IPS-18a (cell line): ENCODE measurements around the gene NEURL3.
"Not testable (repeated sequence)": the region's sequence is repeated elsewhere in the genome, so short reads cannot be mapped to it uniquely, and the experiment has no call there.

ENCODE experiments used
- H3K27ac ChIP-seq: one replicate; pipeline ENCODE4 v1.5.1; 2013; ENCODE audit warnings: low read length
- H3K27me3 ChIP-seq: one replicate; pipeline ENCODE4 v1.6.1; 2013; ENCODE audit warnings: mild to moderate bottlenecking, low read length; ENCODE audit not compliant: control insufficient read depth, insufficient read depth
- H3K36me3 ChIP-seq: one replicate; pipeline ENCODE4 v1.6.1; 2013; ENCODE audit warnings: low read depth, low read length; ENCODE audit not compliant: control insufficient read depth
- H3K4me1 ChIP-seq: one replicate; pipeline ENCODE4 v1.6.1; 2013; ENCODE audit warnings: low read depth, low read length; ENCODE audit not compliant: control insufficient read depth
- H3K4me3 ChIP-seq: one replicate; pipeline ENCODE4 v1.5.1; 2013; ENCODE audit warnings: low read length
- H3K9ac ChIP-seq: one replicate; pipeline ENCODE4 v1.6.1; 2013; ENCODE audit warnings: mild to moderate bottlenecking, low read length, moderate library complexity
- H3K9me3 ChIP-seq: one replicate; pipeline ENCODE4 v1.6.1; 2013; ENCODE audit warnings: low read depth, low read length; ENCODE audit not compliant: control insufficient read depth

NEURL3 gene

DNA sequence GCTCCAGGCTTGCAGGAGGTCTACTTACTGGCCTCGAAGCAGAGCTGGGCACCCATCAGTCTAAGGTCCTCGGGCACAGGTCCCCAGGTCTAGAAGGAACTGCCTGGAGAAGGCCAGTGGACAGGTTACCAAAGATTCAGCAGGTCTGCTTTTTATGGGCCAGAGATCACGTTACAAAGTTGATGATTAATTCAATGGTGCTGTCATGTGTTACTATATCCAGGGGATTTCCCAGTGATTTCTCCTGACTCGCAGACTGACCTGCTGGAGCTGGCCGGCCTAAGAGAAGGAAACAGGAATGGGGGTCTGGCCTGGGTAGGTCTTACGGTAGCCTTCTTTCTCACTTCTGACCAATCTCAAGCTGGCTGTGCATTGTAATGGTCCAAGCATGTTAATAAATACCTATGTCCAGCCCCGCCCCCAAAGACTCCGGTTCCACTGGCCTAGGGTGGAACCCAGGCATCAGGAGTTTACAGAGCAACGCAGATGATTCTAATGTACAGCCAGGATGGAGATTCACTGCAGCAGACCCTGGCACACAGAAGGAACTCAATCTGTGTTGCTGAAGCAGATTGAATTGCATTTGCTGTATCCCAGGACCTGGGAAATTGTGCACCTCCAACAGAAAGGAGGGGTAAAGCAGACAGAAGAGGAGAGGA lies at the start of gene NEURL3:
Gene NEURL3 (minus strand): TSS at position 127 of the 659 bp plus-strand sequence. CDS start 71 bp downstream, at position 56.
- H3K9me3 ChIP-seq: no peaks in the 10 kb centered on the region
- no peak within 1 kb of the TSS for H3K27ac ChIP-seq
- no peak within 1 kb of the TSS for H3K4me3 ChIP-seq
- H3K36me3 ChIP-seq: no peaks in the 10 kb centered on the region
- no peaks in the 10 kb centered on the region for H3K4me1 ChIP-seq
- H3K27me3 ChIP-seq: peaks cover 12% of the 10 kb centered on the region
- no peak within 1 kb of the TSS for H3K9ac ChIP-seq

DNA sequence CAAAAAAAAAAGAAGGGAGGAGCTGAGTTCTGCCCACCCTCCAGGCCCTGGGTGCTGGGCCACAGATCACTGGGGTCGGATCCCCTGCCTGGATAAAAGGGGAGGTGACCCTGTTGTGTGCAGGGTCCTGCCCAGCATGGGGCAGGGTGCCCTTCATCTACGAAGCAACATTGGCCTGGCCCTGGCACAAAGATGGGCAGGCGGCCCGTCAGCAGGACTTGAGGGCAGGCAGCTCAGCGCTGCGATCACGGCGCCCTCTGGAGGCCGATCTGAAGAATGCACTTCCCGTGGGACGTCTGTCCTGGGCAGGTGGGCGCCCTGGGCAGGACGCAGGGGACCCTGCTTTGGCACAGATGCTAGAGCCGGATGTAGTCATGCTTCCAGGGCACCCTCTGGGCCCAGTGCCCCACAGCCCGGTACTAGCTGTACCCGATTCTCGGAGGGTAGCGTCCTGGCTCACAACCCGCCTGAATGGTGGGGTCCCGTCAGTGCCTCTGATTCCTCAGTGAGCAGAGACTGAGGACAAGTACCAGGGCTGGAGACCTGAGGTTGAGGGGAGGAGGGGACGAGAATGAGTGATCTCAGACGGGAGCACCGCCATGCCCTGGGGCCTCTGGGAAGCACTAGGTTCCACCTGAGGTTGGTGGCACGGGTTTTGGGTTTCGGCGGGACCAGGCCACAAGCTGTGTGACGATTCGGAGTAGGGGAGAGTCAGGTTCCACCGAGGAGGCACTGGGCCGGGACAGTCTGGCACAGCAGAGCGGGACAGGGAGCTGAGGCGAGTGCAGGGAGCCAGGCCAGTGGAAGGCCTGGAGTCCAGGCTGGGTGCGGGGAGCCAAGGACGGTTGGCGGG lies 49.4 kb upstream of the NEURL3 start:
- Histone ChIP-seq H3K27ac (no peak overlapping the region), H3K9ac (no peak overlapping the region)

DNA sequence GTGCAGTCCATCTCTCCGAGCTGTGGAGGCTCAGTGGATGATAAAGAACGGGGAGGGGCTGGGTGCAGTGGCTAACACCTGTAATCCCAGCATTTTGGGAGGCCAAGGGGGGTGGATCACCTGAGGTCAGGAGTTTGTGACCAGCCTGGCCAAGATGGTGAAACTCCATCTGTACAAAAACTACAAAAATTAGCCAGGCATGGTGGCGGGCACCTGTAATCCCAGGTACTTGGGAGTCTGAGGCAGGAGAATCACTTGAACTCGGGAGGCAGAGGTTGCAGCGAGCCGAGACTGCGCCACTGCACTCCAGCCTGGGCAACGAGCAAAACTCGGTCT lies 48.8 kb upstream of the NEURL3 start:
- H3K9ac ChIP-seq, H3K27ac ChIP-seq, H3K36me3 ChIP-seq, H3K4me1 ChIP-seq, H3K27me3 ChIP-seq, H3K9me3 ChIP-seq, H3K4me3 ChIP-seq: not testable (repeated sequence)

More for the DNA sequence above, 49.4 kb upstream of the NEURL3 start:
- H3K4me1 ChIP-seq: no peaks in the 10 kb centered on the region
- H3K36me3 ChIP-seq: no peaks in the 10 kb centered on the region
- no peak overlapping the region for H3K4me3 ChIP-seq
- H3K27me3 ChIP-seq: no peaks in the 10 kb centered on the region
- H3K9me3 ChIP-seq: no peaks in the 10 kb centered on the region

GRCh38 chr2:96553176-96553956 lies 48.2 kb upstream of the NEURL3 start:
- H3K9ac ChIP-seq: no peak overlapping the region
- H3K36me3 ChIP-seq: no peaks in the 10 kb centered on the region
- H3K4me3 ChIP-seq: no peak overlapping the region
- no peak overlapping the region for H3K27ac ChIP-seq
- H3K9me3 ChIP-seq: no peaks in the 10 kb centered on the region
- H3K4me1 ChIP-seq: no peaks in the 10 kb centered on the region
- H3K27me3 ChIP-seq: no peaks in the 10 kb centered on the region

DNA sequence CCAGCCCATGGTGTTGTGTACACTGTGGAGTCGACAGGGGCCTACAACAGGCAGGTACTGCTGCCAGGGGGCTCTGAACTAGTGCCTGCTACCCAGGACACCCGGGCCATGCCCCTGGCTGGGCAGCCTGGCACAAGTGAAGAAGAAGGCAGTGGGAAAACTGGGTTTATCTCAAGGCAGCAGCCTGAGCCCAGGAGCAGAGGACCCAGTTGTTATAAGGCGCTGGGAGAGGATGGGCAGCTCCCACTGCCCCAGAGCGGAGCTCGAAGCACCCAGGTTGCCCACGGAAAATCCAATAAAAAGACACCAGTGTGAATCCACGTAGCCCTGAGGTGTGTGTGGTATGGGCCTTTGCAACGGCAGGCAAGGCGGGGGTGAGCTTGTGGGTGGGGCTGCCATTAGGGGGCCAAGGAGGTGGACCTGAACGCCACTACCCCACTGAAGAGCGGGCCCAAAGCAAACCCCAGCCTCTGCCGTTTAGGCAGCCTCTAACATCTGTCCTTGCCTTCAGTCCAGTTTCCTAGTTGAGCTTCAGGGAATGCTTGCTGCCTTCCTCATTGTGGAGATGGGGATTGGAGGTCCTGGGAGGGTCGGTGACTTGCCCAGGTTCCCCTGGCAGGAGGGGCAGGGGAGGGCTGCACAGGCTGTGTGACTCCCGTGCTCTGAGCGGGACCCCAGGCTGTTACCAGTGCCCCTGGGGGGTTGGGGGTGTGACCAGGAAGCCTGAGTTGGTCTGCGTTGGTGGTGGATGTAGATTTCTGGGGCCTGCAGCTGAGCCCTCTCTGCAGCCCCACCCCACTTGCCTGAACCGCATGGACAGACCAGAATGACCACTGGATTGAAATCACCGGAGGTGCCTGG lies 47.4 kb upstream of the NEURL3 start:
- Histone ChIP-seq H3K36me3 (no peaks in the 10 kb centered on the region), H3K9ac (no peak overlapping the region), H3K4me3 (no peak overlapping the region), H3K27ac (no peak overlapping the region), H3K4me1 (peaks cover 5% of the 10 kb centered on the region), H3K27me3 (no peaks in the 10 kb centered on the region), H3K9me3 (no peaks in the 10 kb centered on the region)

GRCh38 chr2:96551605-96552314 lies 46.6 kb upstream of the NEURL3 start:
- no peaks in the 10 kb centered on the region for H3K36me3 ChIP-seq
- H3K9me3 ChIP-seq: no peaks in the 10 kb centered on the region
- H3K9ac ChIP-seq: no peak overlapping the region
- H3K27ac ChIP-seq: no peak overlapping the region
- peaks cover 7% of the 10 kb centered on the region for H3K4me1 ChIP-seq
- no peak overlapping the region for H3K4me3 ChIP-seq
- no peaks in the 10 kb centered on the region for H3K27me3 ChIP-seq

DNA sequence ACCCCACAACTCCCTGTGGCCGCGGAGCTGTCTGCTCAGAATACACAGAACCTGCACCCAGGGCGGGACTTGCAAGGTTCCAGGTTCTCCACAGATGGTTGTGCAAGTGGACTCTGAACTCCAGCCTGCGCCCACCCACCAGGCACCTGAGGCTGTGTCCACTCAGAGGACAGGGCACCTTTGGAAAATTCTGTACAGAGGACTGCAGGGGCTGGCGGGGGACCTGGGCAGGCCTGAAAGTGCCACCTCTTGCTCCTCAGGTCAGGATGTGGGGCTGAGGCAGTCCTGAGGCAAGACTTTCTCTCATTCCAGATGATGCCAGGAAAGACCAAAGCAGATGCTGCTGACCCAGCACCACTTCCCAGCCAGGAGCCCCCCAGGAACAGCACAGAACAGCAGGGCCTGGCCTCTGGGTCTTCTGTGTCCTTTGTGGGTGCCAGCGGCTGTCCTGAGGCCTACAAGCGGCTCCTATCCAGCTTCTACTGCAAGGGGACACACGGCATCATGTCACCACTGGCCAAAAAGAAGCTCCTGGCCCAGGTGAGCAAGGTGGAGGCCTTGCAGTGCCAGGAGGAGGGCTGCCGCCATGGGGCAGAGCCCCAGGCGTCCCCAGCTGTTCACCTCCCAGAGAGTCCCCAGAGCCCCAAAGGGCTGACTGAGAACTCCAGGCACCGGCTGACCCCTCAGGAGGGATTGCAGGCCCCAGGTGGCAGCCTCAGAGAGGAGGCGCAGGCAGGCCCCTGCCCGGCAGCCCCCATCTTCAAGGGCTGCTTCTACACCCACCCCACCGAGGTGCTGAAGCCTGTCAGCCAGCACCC lies 45.8 kb upstream of the NEURL3 start:
- Histone ChIP-seq H3K4me3 (no peak overlapping the region), H3K9ac (no peak overlapping the region), H3K36me3 (no peaks in the 10 kb centered on the region), H3K9me3 (no peaks in the 10 kb centered on the region), H3K4me1 (peaks cover 7% of the 10 kb centered on the region), H3K27ac (no peak overlapping the region), H3K27me3 (no peaks in the 10 kb centered on the region)

DNA sequence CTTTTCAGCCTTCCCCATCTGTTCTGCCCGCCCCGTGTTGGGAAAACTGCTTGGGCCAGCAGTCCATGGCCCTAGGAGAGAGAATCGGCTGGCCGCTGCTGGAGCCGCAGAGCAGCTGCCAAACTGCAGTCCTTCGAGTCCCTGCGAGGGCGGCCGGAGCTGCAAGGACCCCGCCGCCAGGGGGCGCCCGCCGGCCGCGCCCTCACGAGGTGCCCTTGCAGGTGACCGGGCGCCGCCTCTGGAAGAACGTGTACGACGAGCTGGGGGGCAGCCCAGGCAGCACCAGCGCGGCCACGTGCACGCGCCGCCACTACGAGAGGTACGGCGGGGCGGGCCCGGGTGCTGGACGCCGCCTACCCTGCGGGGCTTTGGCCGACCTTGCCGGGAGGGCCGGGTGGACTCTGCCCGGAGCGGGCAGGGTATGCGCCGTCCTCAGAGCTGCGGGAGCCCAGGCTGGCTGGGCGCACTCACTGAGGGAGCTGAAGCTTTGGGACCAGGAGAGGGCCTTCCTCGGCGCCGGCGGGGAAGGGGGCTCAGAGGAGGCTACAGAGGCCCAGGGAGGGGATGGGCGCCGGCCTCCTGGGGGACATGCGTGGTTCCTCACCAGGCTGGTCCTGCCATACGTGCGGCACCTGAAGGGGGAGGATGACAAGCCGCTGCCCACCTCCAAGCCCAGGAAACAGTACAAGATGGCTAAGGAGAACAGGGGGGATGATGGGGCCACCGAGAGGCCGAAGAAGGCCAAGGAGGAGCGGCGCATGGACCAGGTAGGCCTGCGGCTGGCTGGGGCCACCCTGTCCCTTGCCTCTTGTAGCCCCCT lies 45.0 kb upstream of the NEURL3 start:
- peaks cover 7% of the 10 kb centered on the region for H3K4me1 ChIP-seq
- H3K9ac ChIP-seq: no peak overlapping the region
- no peak overlapping the region for H3K4me3 ChIP-seq
- H3K27ac ChIP-seq: no peak overlapping the region
- no peaks in the 10 kb centered on the region for H3K27me3 ChIP-seq
- H3K9me3 ChIP-seq: no peaks in the 10 kb centered on the region
- no peaks in the 10 kb centered on the region for H3K36me3 ChIP-seq

DNA sequence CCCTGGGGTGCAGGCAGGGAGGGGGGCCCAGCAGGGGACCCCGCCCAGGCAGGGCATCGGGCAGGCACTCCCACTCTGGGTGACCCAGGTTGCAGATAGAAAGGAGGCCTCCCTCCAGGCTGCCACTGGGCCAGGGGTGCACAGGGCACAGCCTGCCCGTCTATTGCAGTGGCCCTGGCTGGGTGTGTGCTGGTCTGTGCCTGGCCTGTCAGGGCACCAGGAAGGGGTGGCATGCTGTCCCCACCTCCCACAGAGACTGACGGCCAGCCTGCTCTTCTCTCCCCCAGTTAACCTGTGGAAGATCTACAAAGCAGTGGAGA lies 44.3 kb upstream of the NEURL3 start:
- Histone ChIP-seq H3K4me3 (no peak overlapping the region), H3K36me3 (no peaks in the 10 kb centered on the region), H3K27ac (no peak overlapping the region), H3K9me3 (no peaks in the 10 kb centered on the region), H3K4me1 (peaks cover 7% of the 10 kb centered on the region), H3K9ac (no peak overlapping the region), H3K27me3 (no peaks in the 10 kb centered on the region)
